HG02884 (cell line): ENCODE measurements around the gene RPL27.

Experiments used
- ATAC-seq: cut with Tn5 transposase; IDR thresholded peaks from one replicate; pipeline ENCODE4 v1.9.1; 2021; ENCODE audit warnings: mild to moderate bottlenecking, moderate library complexity; ENCODE audit not compliant: unreplicated experiment

The RPL27 gene

GRCh38 chr17:43020030-43020621, 21.9 kb downstream of the RPL27 start:
- ATAC-seq, result no peak

- ATAC-seq, result no peak
Measured at GRCh38 chr17:43020789-43021740, 22.8 kb downstream of the RPL27 start.

- no peak for ATAC-seq
Measured at GRCh38 chr17:43021741-43022512, 23.7 kb downstream of the RPL27 start, which contains the start of gene VAT1. Gene VAT1, minus strand, starts transcription at chr17:43022385. Its CDS starts 63 bp downstream, at chr17:43022322.

GRCh38 chr17:43024407-43025289, 26.4 kb downstream of the RPL27 start, which contains the start of gene RND2:
Gene RND2, plus strand, starts transcription at chr17:43025231. Its CDS starts 117 bp downstream, at chr17:43025348.
- no peak for ATAC-seq

GRCh38 chr17:43025290-43025657, 27.1 kb downstream of the RPL27 start:
- no peak for ATAC-seq

- no peak for ATAC-seq
Measured at GRCh38 chr17:43025766-43026537, 27.7 kb downstream of the RPL27 start.

- ATAC-seq, result no peak
Measured at GRCh38 chr17:43026595-43026994, 28.4 kb downstream of the RPL27 start.

- ATAC-seq, result no peak
Measured at GRCh38 chr17:43027091-43028032, 29.1 kb downstream of the RPL27 start.

GRCh38 chr17:43028221-43028861, 30.1 kb downstream of the RPL27 start:
- ATAC-seq, result no peak

GRCh38 chr17:43030137-43030767, 32.0 kb downstream of the RPL27 start:
- no peak for ATAC-seq

- no peak for ATAC-seq
Measured at GRCh38 chr17:43031666-43032065, 33.4 kb downstream of the RPL27 start.

GRCh38 chr17:43033948-43034881, 36.0 kb downstream of the RPL27 start:
- ATAC-seq, result no peak

- no peak for ATAC-seq
Measured at GRCh38 chr17:43034894-43035293, 36.7 kb downstream of the RPL27 start.

- ATAC-seq, result no peak
Measured at GRCh38 chr17:43039646-43040045, 41.4 kb downstream of the RPL27 start.

- no peak for ATAC-seq
Measured at GRCh38 chr17:43040655-43041054, 42.4 kb downstream of the RPL27 start.

- ATAC-seq, result no peak
Measured at GRCh38 chr17:43042025-43042628, 43.9 kb downstream of the RPL27 start.
